Left colon (tissue), 2 donors: Measurements from ENCODE around the gene CLDND1. TPM values are rescaled to one million over a fixed set of nuclear protein-coding genes. Genes with fewer than 3 reads are reported as not detected.
A peak's percentile ranks its signal among the peaks of the same experiment; 100 is the strongest.
"Not testable (repeated sequence)": the region's sequence is repeated elsewhere in the genome, so short reads cannot be mapped to it uniquely, and the experiment has no call there.

ENCODE experiments used
- ATAC-seq: fragments of 200-7000 bp; cut with Tn5 transposase; one replicate; pipeline ENCODE4 v1.9.1; 2020; ENCODE audit warnings: mild to moderate bottlenecking, moderate library complexity
- DNase-seq, 2 donors: peaks; one replicate each; pipeline ENCODE4 v3.0.0-alpha.2; 2020
- intact Hi-C, 2 donors: fragments of 100-400 bp; cut with DNase I in 1 of 2; cut with micrococcal nuclease in 1 of 2; formaldehyde crosslinking; loops; one replicate each; pipeline versions ENCODE4 v1.11.2 to v1.14.0; 2022; cut with DNase I, micrococcal nuclease
- long read RNA-seq: library from polyadenylated mRNA; unstranded; transcript quantifications from one replicate; pipeline ENCODE4 v2.0.0, GENCODE V29; 2021
- total RNA-seq, 2 donors: library from RNA; stranded (reverse); fragmentation: NEBNext Ultra II Directional; extraction: Animal tissue kit (Norgen Biotek cat#: 25700); gene quantifications; one replicate each; pipeline ENCODE4 v1.2.1, GENCODE V29; 2021
- donor health status: DM: no; HTN: no; CAD: no.
- donor health status: DM: yes; HTN: yes; CAD: no.

Gene CLDND1
- 10 to 100 TPM; 47.5 to 70.9 TPM for total RNA-seq
- long read RNA-seq, transcript CLDND1-201 (5 exons, 2,161 nt): major isoform, 8 of 17 reads
- long read RNA-seq, partial matches to known transcripts: 2 of 17 reads
- long read RNA-seq, other reads (novel, unspliced or antisense): 2 of 17 reads

- peak; percentile 97 for DNase-seq
- ATAC-seq: peak; percentile 98
- intact Hi-C loops: loop anchor here in 1 of 2 donors (10.0 kb wide), 1 partner anchor 72 kb away; the partner anchor contains the start of gene CPOX
These were observed at the start of gene CLDND1 for GRCh38 chr3:98522544-98523281. Gene CLDND1 (minus strand): TSS chr3:98522902. CDS start chr3:98521424, 1,478 bp downstream.

GRCh38 chr3:98568402-98568801 lies 45.7 kb upstream of the CLDND1 start:
- intact Hi-C loops: no loop called here
- DNase-seq: no peak

GRCh38 chr3:98567666-98568270 lies 45.1 kb upstream of the CLDND1 start:
- DNase-seq: no peak
- intact Hi-C loops: no loop called here
- ATAC-seq: no peak

More at GRCh38 chr3:98568402-98568801, 45.7 kb upstream of the CLDND1 start:
- no peak for ATAC-seq

GRCh38 chr3:98565843-98566242 lies 43.1 kb upstream of the CLDND1 start:
- intact Hi-C loops: no loop called here
- ATAC-seq: no peak
- DNase-seq: no peak

- intact Hi-C loops: no loop called here
- ATAC-seq (peak; percentile 65), DNase-seq (no peak)
These were observed 42.5 kb upstream of the CLDND1 start for GRCh38 chr3:98565237-98565643.

- intact Hi-C loops: no loop called here
- no peak for DNase-seq
- ATAC-seq: no peak
These were observed 41.7 kb upstream of the CLDND1 start for GRCh38 chr3:98564282-98565005.

GRCh38 chr3:98563661-98564281 lies 41.1 kb upstream of the CLDND1 start:
- no peak for ATAC-seq
- intact Hi-C loops: no loop called here
- DNase-seq: no peak

- ATAC-seq: no peak
- intact Hi-C loops: no loop called here
- DNase-seq: no peak
These were observed 39.2 kb upstream of the CLDND1 start for GRCh38 chr3:98561727-98562521.

GRCh38 chr3:98560911-98561310 lies 38.2 kb upstream of the CLDND1 start:
- no peak for ATAC-seq
- intact Hi-C loops: no loop called here

GRCh38 chr3:98559769-98560168 lies 37.1 kb upstream of the CLDND1 start:
- DNase-seq, intact Hi-C loops, ATAC-seq: not testable (repeated sequence)

More at GRCh38 chr3:98560911-98561310, 38.2 kb upstream of the CLDND1 start:
- DNase-seq: no peak

- intact Hi-C loops: no loop called here
- DNase-seq (no peak), ATAC-seq (no peak)
These were observed 35.6 kb upstream of the CLDND1 start for GRCh38 chr3:98558100-98558827.

- no peak for DNase-seq
- ATAC-seq: no peak
- intact Hi-C loops: no loop called here
These were observed 34.8 kb upstream of the CLDND1 start for GRCh38 chr3:98557324-98558010.

- DNase-seq: no peak
- ATAC-seq: no peak
- intact Hi-C loops: no loop called here
These were observed 33.7 kb upstream of the CLDND1 start for GRCh38 chr3:98556164-98557130.

- ATAC-seq: no peak
- intact Hi-C loops: no loop called here
- DNase-seq: no peak
These were observed 32.3 kb upstream of the CLDND1 start for GRCh38 chr3:98555025-98555379.

- ATAC-seq: no peak
- intact Hi-C loops: no loop called here
- DNase-seq: no peak
These were observed 31.9 kb upstream of the CLDND1 start for GRCh38 chr3:98554580-98554979.

- intact Hi-C loops: no loop called here
- DNase-seq (no peak), ATAC-seq (peak; percentile 30)
These were observed 31.1 kb upstream of the CLDND1 start for GRCh38 chr3:98553753-98554152.
